ENCODE data around the gene RBM38.

The RBM38 gene

DNA sequence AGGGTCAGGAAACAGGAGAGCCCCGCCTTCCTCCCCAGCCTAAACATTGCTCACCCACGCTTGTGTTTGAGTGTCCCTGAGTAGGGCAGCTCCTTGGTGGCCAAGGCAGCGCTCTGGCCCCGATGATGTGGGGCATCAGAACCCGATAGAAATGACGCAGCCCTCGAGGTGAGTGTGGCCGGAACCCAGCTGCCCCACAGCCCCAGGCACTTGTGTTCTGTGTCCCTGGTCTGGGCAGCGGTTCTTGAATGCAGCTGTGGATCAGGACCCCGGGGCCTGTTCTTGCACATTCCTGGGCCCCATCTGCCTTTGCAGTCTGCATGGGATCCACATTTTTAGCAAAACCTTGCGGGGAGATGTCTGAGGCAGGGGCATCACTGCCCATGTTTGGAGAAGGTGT lies 12.8 kb downstream of the RBM38 start:
- ATAC-seq (ENCODE audit: insufficient read depth, low read depth) = no peak
- Histone ChIP-seq H3K9me3 (ENCODE audit: insufficient read depth, low read length, severe bottlenecking) (no peaks in the 10 kb centered on the region), H3K27ac (ENCODE audit: low read length) (no peak overlapping the region), H4K20me1 (ENCODE audit: insufficient read depth, low read length) (peaks cover 87% of the 10 kb centered on the region), H3K4me3 (ENCODE audit: low read depth in 1 of 2, low read length in 2 of 2) (no peak overlapping the region), H3K9ac (ENCODE audit: low read depth, low read length) (no peak overlapping the region), H3K4me2 (ENCODE audit: insufficient read depth, low read length) (no peak overlapping the region), H3K36me3 (ENCODE audit: insufficient read depth, low read length) (peaks cover 24% of the 10 kb centered on the region; the same call in 1 of the 2 replicates), H2AFZ (ENCODE audit: low read depth, low read length) (no peak overlapping the region), H3K27me3 (ENCODE audit: insufficient read depth, low read length, poor library complexity) (no peaks in the 10 kb centered on the region), H3K4me1 (ENCODE audit: insufficient read depth, low read length) (peaks cover 27% of the 10 kb centered on the region), H3K79me2 (ENCODE audit: insufficient read depth, low read length) (no peaks in the 10 kb centered on the region; the same call in 1 of the 2 replicates)
- DNase-seq = no peak
- no peak for TF ChIP-seq EZH2 (IDR thresholded peaks at IDR 0.05; ENCODE audit: borderline replicate concordance, low read depth, low read length, severe bottlenecking)
- TF ChIP-seq, protein P1, sequence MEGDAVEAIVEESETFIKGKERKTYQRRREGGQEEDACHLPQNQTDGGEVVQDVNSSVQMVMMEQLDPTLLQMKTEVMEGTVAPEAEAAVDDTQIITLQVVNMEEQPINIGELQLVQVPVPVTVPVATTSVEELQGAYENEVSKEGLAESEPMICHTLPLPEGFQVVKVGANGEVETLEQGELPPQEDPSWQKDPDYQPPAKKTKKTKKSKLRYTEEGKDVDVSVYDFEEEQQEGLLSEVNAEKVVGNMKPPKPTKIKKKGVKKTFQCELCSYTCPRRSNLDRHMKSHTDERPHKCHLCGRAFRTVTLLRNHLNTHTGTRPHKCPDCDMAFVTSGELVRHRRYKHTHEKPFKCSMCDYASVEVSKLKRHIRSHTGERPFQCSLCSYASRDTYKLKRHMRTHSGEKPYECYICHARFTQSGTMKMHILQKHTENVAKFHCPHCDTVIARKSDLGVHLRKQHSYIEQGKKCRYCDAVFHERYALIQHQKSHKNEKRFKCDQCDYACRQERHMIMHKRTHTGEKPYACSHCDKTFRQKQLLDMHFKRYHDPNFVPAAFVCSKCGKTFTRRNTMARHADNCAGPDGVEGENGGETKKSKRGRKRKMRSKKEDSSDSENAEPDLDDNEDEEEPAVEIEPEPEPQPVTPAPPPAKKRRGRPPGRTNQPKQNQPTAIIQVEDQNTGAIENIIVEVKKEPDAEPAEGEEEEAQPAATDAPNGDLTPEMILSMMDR (IDR thresholded peaks at IDR 0.05; ENCODE audit: borderline replicate concordance, extremely low read depth, low read length, poor library complexity, severe bottlenecking) = no peak

DNA sequence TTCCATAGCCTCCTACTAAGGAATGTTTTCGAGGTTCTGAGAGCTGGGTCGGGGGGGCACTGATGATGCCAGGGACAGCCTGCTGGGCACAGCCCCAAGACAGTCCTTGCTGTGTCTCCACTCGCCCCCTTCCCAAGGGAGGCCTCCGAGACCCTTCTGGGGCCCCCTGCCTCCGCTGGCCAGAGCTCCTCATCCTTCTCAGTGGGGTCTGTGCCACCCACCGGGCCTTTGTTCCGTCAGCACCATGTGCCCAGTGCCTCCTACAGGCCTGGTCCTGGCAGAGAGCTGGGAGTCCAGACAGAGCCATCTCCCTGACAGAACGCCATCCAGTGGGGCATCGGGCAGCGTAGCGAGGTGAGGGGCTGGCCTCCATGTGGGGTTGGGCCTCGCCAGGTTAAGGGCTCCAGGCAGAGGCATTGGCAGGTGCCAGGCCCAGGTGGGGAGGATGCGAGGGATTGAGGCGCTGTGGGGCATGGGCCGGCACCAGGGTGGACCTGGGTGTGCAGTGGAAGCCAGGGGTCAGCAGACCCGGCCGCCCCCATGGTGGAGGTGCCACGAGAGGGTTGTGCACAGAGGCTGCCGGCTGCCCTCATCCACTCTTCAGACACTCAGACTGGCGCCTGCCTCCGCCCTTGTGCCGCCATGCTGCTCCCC lies 13.3 kb downstream of the RBM38 start:
- H3K79me2 ChIP-seq (ENCODE audit: insufficient read depth, low read length) = no peaks in the 10 kb centered on the region; the same call in 1 of the 2 replicates
- ATAC-seq (ENCODE audit: insufficient read depth, low read depth) = no peak
- H2AFZ ChIP-seq (ENCODE audit: low read depth, low read length) = no peak overlapping the region
- H3K4me1 ChIP-seq (ENCODE audit: insufficient read depth, low read length) = peaks cover 22% of the 10 kb centered on the region
- DNase-seq = no peak
- no peak overlapping the region for H3K27ac ChIP-seq (ENCODE audit: low read length)
- H3K27me3 ChIP-seq (ENCODE audit: insufficient read depth, low read length, poor library complexity) = no peaks in the 10 kb centered on the region
- peaks cover 85% of the 10 kb centered on the region for H4K20me1 ChIP-seq (ENCODE audit: insufficient read depth, low read length)
- peaks cover 24% of the 10 kb centered on the region; the same call in 1 of the 2 replicates for H3K36me3 ChIP-seq (ENCODE audit: insufficient read depth, low read length)
- H3K4me2 ChIP-seq (ENCODE audit: insufficient read depth, low read length) = no peak overlapping the region
- no peak overlapping the region for H3K4me3 ChIP-seq (ENCODE audit: low read depth in 1 of 2, low read length in 2 of 2)
- no peak overlapping the region for H3K9ac ChIP-seq (ENCODE audit: low read depth, low read length)
- no peaks in the 10 kb centered on the region for H3K9me3 ChIP-seq (ENCODE audit: insufficient read depth, low read length, severe bottlenecking)
- TF ChIP-seq EZH2 (IDR thresholded peaks at IDR 0.05; ENCODE audit: borderline replicate concordance, low read depth, low read length, severe bottlenecking) = no peak
- TF ChIP-seq, protein P1 (IDR thresholded peaks at IDR 0.05; ENCODE audit: borderline replicate concordance, extremely low read depth, low read length, poor library complexity, severe bottlenecking) = no peak

DNA sequence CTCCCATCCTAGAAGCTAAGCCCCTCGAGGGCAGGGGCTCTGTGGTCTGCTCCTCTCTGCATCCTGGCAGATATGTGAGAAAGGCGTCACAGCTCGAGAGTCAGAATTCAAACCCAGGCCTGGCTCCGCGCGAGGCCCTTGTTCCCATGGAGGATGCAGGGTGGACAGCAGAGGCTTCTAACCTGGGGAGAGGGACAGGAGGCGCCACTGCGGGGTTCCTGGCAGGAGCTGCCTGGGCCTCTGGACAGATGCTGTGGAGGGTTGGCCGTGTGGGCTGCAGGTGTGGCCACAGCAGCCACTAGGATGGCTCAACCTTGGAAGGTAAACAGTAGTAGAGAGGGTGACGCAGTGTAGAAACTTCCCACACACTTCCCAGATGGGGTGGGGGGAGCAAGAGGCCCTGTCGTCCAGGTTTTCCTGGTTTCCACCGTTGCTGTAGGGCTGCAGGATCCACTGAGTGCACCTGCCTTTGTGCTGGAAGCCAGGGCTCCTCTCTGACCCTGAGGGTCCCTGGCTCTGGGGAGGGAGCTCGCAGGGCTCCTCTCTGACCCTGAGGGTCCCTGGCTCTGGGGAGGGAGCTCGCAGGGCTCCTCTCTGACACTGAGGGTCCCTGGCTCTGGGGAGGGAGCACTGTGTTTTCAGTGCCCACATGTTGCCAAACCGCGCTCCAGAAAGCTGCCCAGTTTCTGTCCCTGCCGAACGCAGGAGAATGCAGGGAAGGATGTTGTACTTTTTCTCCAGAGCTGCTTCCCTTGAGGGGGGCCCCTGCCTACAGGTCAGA lies 14.2 kb downstream of the RBM38 start:
- H3K4me2 ChIP-seq (ENCODE audit: insufficient read depth, low read length) = no peak overlapping the region
- H3K27me3 ChIP-seq (ENCODE audit: insufficient read depth, low read length, poor library complexity) = no peaks in the 10 kb centered on the region
- H3K36me3 ChIP-seq (ENCODE audit: insufficient read depth, low read length) = peaks cover 17% of the 10 kb centered on the region; the same call in 1 of the 2 replicates
- H4K20me1 ChIP-seq (ENCODE audit: insufficient read depth, low read length) = peaks cover 85% of the 10 kb centered on the region
- no peaks in the 10 kb centered on the region for H3K9me3 ChIP-seq (ENCODE audit: insufficient read depth, low read length, severe bottlenecking)
- no peak overlapping the region for H3K4me3 ChIP-seq (ENCODE audit: low read depth in 1 of 2, low read length in 2 of 2)
- H3K27ac ChIP-seq (ENCODE audit: low read length) = no peak overlapping the region
- peaks cover 14% of the 10 kb centered on the region; the same call in 1 of the 2 replicates for H3K4me1 ChIP-seq (ENCODE audit: insufficient read depth, low read length)
- no peak for ATAC-seq (ENCODE audit: insufficient read depth, low read depth)
- no peak for DNase-seq
- H3K9ac ChIP-seq (ENCODE audit: low read depth, low read length) = no peak overlapping the region
- no peak overlapping the region for H2AFZ ChIP-seq (ENCODE audit: low read depth, low read length)
- H3K79me2 ChIP-seq (ENCODE audit: insufficient read depth, low read length) = no peaks in the 10 kb centered on the region
- TF ChIP-seq, protein P1 (IDR thresholded peaks at IDR 0.05; ENCODE audit: borderline replicate concordance, extremely low read depth, low read length, poor library complexity, severe bottlenecking) = no peak
- TF ChIP-seq EZH2 (IDR thresholded peaks at IDR 0.05; ENCODE audit: borderline replicate concordance, low read depth, low read length, severe bottlenecking) = no peak

Data from DND-41 (cell line).